Stimulated activated CD4-positive, alpha-beta T cell treated with anti-CD3 and anti-CD28 coated beads, Interleukin-2, amount 100 ng/mL, for 24 hours (primary cell): ENCODE data around the gene MATK.

Experiments used
- DNase-seq, 2 donors: peaks; one replicate each; pipeline ENCODE4 v3.0.0-alpha.2; 2020

The MATK gene

GRCh38 chr19:3814648-3815047 is 28.5 kb upstream of the MATK start:
- DNase-seq, result no peak

DNA sequence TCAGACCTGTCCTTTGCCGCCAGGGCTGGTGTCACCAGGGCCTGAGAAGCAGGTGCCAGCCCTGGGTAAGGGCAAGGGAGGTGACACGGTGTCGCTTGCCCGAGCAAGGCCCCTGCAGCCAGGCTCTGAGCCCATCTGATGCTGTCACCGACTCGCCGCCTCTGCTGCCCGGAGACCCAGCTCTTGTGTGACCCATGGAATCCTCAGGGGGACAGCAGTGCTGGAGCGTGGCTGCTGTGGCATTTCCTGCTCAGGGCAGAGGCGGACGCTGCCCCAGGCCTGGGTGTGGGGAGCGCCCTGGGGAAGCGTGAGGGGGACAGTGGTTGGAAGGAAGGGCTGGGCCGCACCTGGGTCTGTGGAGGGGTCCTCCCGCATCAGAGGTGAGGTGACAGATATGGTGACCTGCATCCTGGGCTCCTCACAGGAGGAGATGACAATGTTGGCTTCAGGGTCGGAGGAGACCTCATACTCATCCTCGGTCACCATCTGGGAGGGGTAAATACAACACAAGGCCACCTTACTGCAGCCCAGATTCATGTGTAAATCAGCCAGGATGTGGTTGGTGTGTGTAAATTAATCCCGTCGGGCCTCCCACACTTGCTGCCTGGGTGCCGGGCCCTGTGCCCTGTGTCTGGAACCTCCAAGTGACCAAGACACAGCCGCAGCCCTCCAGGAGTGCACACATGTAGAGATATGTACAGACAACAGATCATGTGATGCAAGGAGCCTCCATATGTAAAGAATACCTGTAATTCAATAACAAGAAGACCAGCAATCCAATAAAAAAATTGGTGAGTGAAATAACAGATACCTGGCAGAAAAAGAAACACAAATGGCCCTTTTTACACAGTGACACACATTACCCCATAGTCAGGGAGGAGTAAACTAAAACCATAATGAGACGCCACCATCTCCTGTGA is 27.6 kb upstream of the MATK start:
- DNase-seq, result no peak

DNA sequence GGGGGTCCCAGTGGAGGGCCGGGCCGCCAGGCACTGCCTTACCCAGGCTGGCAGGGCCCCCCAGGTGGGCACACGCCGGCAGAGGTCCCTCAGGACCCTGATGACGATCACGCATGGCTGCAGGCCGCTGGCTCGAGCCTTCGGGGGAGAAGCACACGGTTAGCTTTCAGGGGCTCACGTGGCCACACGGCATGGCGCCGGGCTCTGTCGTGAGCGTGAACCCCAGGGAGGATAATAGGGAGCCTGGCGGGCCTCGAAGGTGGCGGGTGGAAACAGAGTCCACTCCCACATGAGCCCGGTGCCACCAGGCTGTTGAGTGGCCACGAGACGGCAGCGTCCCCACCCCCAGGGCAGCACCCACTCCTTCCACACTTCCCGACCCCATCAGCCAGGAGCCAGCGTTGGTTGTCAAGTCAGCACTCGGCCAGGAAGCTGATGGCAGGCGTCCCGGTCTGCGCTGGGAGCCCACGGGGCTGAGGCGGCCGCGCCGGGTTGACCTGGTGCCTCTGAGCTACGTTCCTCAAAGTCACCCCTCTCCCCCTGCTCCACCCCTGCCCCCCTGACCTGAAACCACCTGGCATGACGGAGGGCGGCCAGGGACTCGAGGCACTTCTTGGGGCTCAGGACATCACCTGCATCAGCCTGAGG is 24.7 kb upstream of the MATK start:
- DNase-seq, result no peak

- DNase-seq, result no peak
Measured at GRCh38 chr19:3809881-3810707, 23.9 kb upstream of the MATK start.

GRCh38 chr19:3808420-3809143 is 22.4 kb upstream of the MATK start:
- no peak for DNase-seq

DNA sequence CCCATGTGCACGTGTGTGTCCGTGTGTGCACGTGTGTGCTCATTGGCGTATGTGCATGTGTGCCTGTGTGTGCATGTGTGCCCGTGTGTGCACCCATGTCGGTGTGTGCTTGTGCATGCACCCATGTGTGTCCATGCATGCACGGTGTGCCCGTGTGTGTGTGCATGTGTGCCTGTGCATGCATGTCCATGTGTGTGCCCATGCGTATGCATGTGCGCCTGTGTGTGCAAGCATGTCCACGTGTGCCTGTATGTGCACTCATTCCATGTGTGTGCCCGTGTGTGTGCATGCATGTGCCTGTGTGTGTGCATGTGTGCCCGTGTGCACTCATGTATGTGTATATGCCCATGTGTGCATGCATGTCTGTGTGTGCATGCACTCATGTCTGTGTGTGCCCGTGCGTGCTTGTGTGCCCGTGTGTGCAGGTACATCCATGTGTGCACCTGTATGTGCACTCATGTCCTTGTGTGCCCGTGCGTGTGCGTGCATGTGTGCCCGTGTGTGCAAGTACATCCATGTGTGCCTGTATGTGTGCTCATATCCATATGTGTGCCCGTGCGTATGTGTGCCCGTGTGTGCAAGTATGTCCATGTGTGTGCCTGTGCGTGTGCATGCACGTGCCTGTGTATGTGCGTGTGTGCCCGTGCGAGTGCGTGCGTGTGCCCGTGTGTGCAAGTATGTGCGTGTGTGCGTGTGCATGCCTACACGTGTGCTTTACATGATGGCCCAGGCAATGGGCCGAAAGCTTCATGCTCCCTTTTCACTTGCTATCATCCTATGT is 21.6 kb upstream of the MATK start:
- no peak for DNase-seq

DNA sequence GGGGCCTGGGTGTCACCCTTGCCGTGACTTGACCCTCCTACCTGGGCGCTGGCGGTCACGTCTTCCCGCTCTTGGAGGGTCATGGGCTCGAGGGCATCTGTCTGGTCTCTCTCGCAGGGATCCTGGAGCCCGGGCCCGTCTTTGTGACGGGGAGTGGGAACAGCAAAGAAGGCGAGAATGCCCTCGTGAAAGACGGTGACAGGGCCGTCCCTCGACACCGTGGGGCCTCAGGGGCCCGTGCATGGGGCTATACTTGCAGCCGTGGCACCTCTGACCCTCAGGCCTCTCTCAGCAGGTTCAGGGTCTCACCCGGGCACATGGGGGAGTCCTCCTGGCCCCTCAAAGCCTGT is 20.9 kb upstream of the MATK start:
- no peak for DNase-seq

GRCh38 chr19:3805859-3806258 is 19.7 kb upstream of the MATK start:
- no peak for DNase-seq

DNA sequence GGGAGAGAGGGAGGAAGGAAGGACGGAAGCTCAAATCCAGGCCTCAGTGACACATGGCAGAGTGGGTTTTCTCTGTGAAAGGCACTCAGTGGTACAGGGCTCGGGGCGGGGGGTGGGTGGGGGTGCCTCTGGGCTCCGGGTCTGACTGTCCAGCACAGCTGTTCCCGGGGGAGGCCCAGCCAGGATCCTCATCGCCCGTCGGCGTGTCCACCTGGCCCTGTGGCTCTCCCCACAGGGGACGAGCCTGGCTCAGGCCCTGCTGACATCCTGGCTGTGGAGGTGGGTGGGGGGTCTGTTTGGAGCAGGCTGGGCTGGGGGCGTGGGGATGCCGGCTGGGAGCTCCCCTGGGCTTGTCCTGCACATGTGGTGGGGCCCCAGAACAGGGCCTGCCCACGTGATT is 18.2 kb upstream of the MATK start:
- no peak for DNase-seq

DNA sequence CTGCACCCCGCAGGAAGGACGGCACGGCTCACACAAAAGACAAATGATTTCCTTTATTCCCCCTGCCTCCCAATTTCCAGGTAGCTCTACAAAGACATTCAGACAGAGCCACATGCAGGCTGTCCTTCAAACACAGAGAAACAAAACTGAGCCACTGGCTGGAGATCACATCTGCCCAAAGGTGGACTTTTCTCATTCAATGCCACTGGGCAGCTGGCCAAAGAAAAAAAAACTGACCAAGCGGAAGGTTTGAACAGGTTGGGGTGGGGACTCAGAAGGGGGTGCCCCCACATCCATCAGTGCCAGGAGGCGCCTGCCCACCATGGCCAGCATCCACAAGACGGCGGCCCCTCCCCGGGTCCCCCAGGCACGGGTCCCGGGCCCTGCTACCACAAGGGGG is 17.8 kb upstream of the MATK start:
- no peak for DNase-seq

GRCh38 chr19:3803114-3803888 is 17.1 kb upstream of the MATK start:
- no peak for DNase-seq

DNA sequence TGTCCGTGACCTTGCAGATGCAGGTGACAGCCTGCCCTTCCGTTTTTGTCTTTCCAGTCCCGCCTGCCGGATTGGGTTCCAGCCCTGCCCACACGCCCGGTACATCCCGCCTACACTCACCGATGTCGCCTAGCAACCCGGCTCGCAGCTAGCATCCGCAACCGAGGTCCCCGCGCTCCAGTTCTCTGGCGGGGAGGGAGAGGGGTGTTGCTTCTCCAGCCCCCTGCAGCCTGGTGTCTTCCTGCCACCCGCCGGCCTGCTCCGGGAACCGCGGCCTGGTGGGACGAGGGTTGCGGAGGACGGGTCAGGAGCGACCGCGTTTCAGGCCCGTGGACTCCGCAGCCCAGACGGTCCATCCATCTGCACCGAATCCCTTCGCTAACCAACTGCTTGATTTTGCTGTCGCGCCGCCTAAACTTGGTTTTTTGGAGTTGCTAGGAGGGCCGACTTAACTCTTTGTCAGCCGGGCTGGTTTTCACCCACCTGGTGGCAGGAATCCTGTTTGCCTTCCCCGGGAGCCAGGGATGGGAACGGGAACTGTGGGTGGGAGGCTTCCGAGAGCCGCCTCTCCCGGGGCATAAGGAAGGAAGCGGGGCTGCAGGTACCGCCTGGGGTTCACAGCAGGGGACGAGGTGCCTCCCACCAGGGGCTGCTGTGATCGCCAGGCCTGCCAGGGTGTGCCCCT is 15.4 kb upstream of the MATK start:
- peak; percentile 58 to 73 for DNase-seq

DNA sequence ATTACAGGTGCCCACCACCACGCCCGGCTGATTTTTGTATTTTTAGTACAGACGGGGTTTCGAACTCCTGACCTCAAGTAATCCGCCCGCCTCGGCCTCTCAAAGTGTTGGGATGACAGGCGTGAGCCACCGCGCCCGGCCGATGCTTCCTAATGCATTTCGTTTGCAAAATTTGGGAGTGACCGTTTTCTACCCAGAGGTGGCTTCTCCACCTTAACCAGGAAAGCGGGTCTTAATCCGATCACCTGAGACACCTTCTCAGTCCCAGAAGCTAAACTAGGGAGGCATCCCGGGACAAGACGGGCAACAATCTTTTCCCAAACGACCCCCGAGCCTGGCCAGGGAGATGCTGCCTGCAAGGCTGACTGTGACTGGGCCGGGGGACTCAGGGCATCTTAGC is 14.8 kb upstream of the MATK start:
- no peak for DNase-seq

- DNase-seq, result no peak
Measured at GRCh38 chr19:3798137-3798536, 12.0 kb upstream of the MATK start.

DNA sequence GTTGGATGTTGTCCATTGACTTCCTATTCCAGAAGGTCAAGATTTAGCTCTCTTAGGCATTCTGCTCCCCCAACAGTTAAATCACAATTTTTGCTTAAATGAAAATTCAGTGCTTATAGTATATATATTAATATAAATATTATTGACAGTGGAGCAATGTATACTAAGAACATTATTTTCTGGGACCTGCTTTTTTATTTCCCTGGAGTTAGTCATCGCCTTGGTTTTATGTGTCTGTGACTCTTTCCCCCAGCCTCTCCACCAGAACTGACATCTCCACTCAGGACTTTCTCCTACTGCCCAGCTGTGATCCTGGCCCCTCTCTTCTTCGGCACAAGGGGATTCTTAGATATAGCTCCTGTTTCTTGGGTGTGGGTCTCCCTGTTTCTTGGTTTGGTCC is 10.2 kb upstream of the MATK start:
- DNase-seq, result no peak

DNA sequence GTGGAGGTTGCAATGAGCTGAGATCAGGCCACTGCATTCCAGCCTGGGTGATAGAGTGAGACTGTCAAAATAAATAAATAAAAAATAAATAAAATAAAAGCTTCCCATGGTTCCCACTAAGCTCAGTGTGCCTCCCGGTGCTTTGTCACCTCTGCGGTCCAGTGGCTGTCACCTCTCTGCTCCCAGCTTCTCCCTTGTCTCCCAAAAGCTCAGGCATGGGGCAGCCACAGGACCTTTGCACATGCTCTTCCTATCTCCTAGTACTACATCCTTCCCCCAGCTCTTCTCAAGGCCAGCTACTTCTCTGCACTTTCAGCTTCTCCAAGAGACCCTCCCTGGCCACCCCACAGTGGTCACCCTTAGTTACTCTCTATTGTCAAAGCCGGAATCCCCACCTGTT is 7.6 kb upstream of the MATK start:
- DNase-seq, result no peak

- DNase-seq, result no peak
Measured at GRCh38 chr19:3792114-3792513, 5.9 kb upstream of the MATK start.

DNA sequence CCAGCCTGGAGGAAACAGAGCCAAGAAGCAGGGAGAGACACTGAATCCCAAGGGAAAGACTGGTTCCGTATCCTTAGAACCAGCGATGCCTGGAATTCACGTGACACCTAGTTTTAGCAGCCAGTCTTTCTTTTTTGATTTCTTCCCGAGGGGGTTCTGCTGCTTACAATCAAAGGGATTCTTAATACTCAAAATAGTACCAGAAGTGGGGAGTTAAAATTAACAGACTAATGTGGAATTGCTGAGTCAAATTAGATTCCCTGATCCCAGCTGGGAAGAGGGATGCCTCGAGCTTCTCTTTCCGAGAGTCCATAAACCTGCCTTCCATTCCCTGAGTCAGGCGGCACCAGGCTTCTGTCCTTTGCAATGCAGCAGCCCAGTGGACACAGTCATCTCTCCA is 4.8 kb upstream of the MATK start:
- no peak for DNase-seq

DNA sequence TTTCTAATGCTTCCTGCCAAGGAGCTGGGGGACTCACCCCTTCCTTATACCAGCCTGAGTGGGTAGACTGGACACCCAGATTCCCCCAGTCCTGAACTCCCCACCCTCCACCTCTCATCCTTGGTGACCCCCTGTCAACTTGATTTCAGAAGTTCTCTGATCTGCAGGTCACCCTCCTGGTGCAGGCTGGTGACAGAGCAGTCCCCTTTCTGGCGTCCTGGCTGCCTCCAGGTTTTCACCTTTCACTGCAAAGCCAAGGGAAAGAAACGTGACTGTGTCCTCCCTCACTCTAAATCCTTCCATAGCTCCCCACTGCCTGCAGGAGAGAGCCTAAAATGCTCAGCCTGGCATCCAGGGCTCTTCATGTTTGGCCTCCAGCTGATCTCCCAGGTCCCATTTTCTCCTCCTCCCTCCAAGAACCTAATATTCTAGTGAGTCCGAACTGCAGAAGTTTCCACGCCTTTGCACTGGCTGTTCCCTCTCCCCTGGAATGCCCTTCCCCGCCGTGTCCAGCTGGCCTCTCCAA is 4.1 kb upstream of the MATK start:
- DNase-seq, result no peak

GRCh38 chr19:3788996-3789778 is 3.0 kb upstream of the MATK start:
- DNase-seq, result no peak
